ENCODE data around the gene MS4A3.
"Not testable (repeated sequence)": the region's sequence is repeated elsewhere in the genome, so short reads cannot be mapped to it uniquely, and the experiment has no call there.

The MS4A3 gene

GRCh38 chr11:60077981-60078380 is 21.5 kb downstream of the MS4A3 start:
- no peak for DNase-seq
- CTCF ChIA-PET = no interaction called here
- H3K27ac Mint-ChIP-seq = no peak overlapping the region
- no peaks in the 10 kb centered on the region for H3K4me1 Mint-ChIP-seq
- no peak overlapping the region for H3K4me3 Mint-ChIP-seq
- no peaks in the 10 kb centered on the region for H3K27me3 Mint-ChIP-seq
- H3K9me3 Mint-ChIP-seq = no peaks in the 10 kb centered on the region
- no peaks in the 10 kb centered on the region for H3K36me3 Mint-ChIP-seq

- CTCF ChIA-PET = no interaction called here
- Mint-ChIP-seq H3K4me3 (no peak overlapping the region), H3K27me3 (no peaks in the 10 kb centered on the region), H3K4me1 (no peaks in the 10 kb centered on the region), H3K27ac (no peak overlapping the region), H3K9me3 (no peaks in the 10 kb centered on the region), H3K36me3 (no peaks in the 10 kb centered on the region)
- DNase-seq = no peak
These were observed 22.3 kb downstream of the MS4A3 start for GRCh38 chr11:60078745-60079144.

GRCh38 chr11:60080535-60080934 is 24.1 kb downstream of the MS4A3 start:
- DNase-seq = no peak
- CTCF ChIA-PET = no interaction called here
- H3K36me3 Mint-ChIP-seq = no peaks in the 10 kb centered on the region
- no peaks in the 10 kb centered on the region for H3K9me3 Mint-ChIP-seq
- no peaks in the 10 kb centered on the region for H3K4me1 Mint-ChIP-seq
- no peak overlapping the region for H3K4me3 Mint-ChIP-seq
- no peak overlapping the region for H3K27ac Mint-ChIP-seq
- no peaks in the 10 kb centered on the region for H3K27me3 Mint-ChIP-seq

GRCh38 chr11:60084631-60085273 is 28.3 kb downstream of the MS4A3 start:
- Mint-ChIP-seq H3K4me1 (no peaks in the 10 kb centered on the region), H3K4me3 (no peak overlapping the region), H3K27me3 (no peaks in the 10 kb centered on the region), H3K36me3 (no peaks in the 10 kb centered on the region), H3K27ac (no peak overlapping the region), H3K9me3 (no peaks in the 10 kb centered on the region)
- CTCF ChIA-PET = no interaction called here
- no peak for DNase-seq

GRCh38 chr11:60085909-60086308 is 29.4 kb downstream of the MS4A3 start:
- H3K27ac Mint-ChIP-seq = no peak overlapping the region
- DNase-seq = no peak
- H3K4me1 Mint-ChIP-seq = no peaks in the 10 kb centered on the region
- no peak overlapping the region for H3K4me3 Mint-ChIP-seq
- H3K9me3 Mint-ChIP-seq = no peaks in the 10 kb centered on the region
- CTCF ChIA-PET = no interaction called here
- H3K27me3 Mint-ChIP-seq = no peaks in the 10 kb centered on the region
- H3K36me3 Mint-ChIP-seq = no peaks in the 10 kb centered on the region

GRCh38 chr11:60087239-60087638 is 30.8 kb downstream of the MS4A3 start:
- DNase-seq = no peak
- no peaks in the 10 kb centered on the region for H3K27me3 Mint-ChIP-seq
- no peaks in the 10 kb centered on the region for H3K4me1 Mint-ChIP-seq
- H3K27ac Mint-ChIP-seq = no peak overlapping the region
- H3K36me3 Mint-ChIP-seq = no peaks in the 10 kb centered on the region
- no peaks in the 10 kb centered on the region for H3K9me3 Mint-ChIP-seq
- H3K4me3 Mint-ChIP-seq = no peak overlapping the region
- CTCF ChIA-PET = no interaction called here

GRCh38 chr11:60088364-60088763 is 31.9 kb downstream of the MS4A3 start, which contains the start of gene MS4A2:
TSS of gene MS4A2 (plus strand) at chr11:60088664. CDS start at chr11:60088766, 102 bp downstream.
- H3K27me3 Mint-ChIP-seq = no peaks in the 10 kb centered on the region
- H3K27ac Mint-ChIP-seq = no peak within 1 kb of the TSS
- no peak for DNase-seq
- no peak within 1 kb of the TSS for H3K4me3 Mint-ChIP-seq
- no peaks in the 10 kb centered on the region for H3K36me3 Mint-ChIP-seq
- H3K9me3 Mint-ChIP-seq = no peaks in the 10 kb centered on the region
- CTCF ChIA-PET = no interaction called here
- H3K4me1 Mint-ChIP-seq = no peaks in the 10 kb centered on the region

GRCh38 chr11:60095477-60096120 is 39.1 kb downstream of the MS4A3 start:
- H3K36me3 Mint-ChIP-seq = no peaks in the 10 kb centered on the region
- no peak overlapping the region for H3K27ac Mint-ChIP-seq
- H3K4me1 Mint-ChIP-seq = no peaks in the 10 kb centered on the region
- CTCF ChIA-PET = no interaction called here
- DNase-seq = no peak
- H3K27me3 Mint-ChIP-seq = no peaks in the 10 kb centered on the region
- H3K4me3 Mint-ChIP-seq = no peak overlapping the region
- H3K9me3 Mint-ChIP-seq = no peaks in the 10 kb centered on the region

GRCh38 chr11:60097189-60097588 is 40.7 kb downstream of the MS4A3 start:
- H3K4me3 Mint-ChIP-seq = no peak overlapping the region
- no peak overlapping the region for H3K27ac Mint-ChIP-seq
- CTCF ChIA-PET = no interaction called here
- H3K36me3 Mint-ChIP-seq = no peaks in the 10 kb centered on the region
- no peak for DNase-seq
- no peaks in the 10 kb centered on the region for H3K27me3 Mint-ChIP-seq
- no peaks in the 10 kb centered on the region for H3K4me1 Mint-ChIP-seq
- no peaks in the 10 kb centered on the region for H3K9me3 Mint-ChIP-seq

- CTCF ChIA-PET = no interaction called here
- DNase-seq = no peak
- Mint-ChIP-seq H3K4me1 (no peaks in the 10 kb centered on the region), H3K27me3 (no peaks in the 10 kb centered on the region), H3K27ac (no peak overlapping the region), H3K9me3 (no peaks in the 10 kb centered on the region), H3K36me3 (no peaks in the 10 kb centered on the region), H3K4me3 (no peak overlapping the region)
These were observed 42.0 kb downstream of the MS4A3 start for GRCh38 chr11:60098508-60098907.

- CTCF ChIA-PET = no interaction called here
- Mint-ChIP-seq H3K4me1 (no peaks in the 10 kb centered on the region), H3K27ac (no peak overlapping the region)
These were observed 44.1 kb downstream of the MS4A3 start for GRCh38 chr11:60100516-60100915.

GRCh38 chr11:60101368-60101767 is 44.9 kb downstream of the MS4A3 start:
- CTCF ChIA-PET, H3K4me1 Mint-ChIP-seq, H3K4me3 Mint-ChIP-seq, H3K27me3 Mint-ChIP-seq, H3K9me3 Mint-ChIP-seq, H3K27ac Mint-ChIP-seq, H3K36me3 Mint-ChIP-seq, DNase-seq: not testable (repeated sequence)

More at GRCh38 chr11:60100516-60100915, 44.1 kb downstream of the MS4A3 start:
- no peaks in the 10 kb centered on the region for H3K9me3 Mint-ChIP-seq
- H3K4me3 Mint-ChIP-seq = no peak overlapping the region
- H3K27me3 Mint-ChIP-seq = no peaks in the 10 kb centered on the region
- DNase-seq = no peak
- H3K36me3 Mint-ChIP-seq = no peaks in the 10 kb centered on the region

GRCh38 chr11:60104471-60105115 is 48.1 kb downstream of the MS4A3 start:
- CTCF ChIA-PET = interaction anchor here (0.6 kb wide), 1 partner anchor 1415 kb away, joined by 5 read pairs; no protein-coding TSS in a partner anchor
- H3K4me3 Mint-ChIP-seq, H3K27me3 Mint-ChIP-seq, DNase-seq, H3K36me3 Mint-ChIP-seq, H3K27ac Mint-ChIP-seq, H3K9me3 Mint-ChIP-seq, H3K4me1 Mint-ChIP-seq: not testable (repeated sequence)

- not testable (repeated sequence) for H3K36me3 Mint-ChIP-seq
These were observed 52.2 kb downstream of the MS4A3 start for GRCh38 chr11:60108631-60109030.

GRCh38 chr11:60111793-60112192 is 55.3 kb downstream of the MS4A3 start:
- Mint-ChIP-seq H3K4me1 (no peaks in the 10 kb centered on the region), H3K27ac (no peak overlapping the region), H3K9me3 (no peaks in the 10 kb centered on the region), H3K27me3 (peaks cover 3% of the 10 kb centered on the region), H3K36me3 (no peaks in the 10 kb centered on the region), H3K4me3 (no peak overlapping the region)
- CTCF ChIA-PET = no interaction called here
- DNase-seq = no peak

More at GRCh38 chr11:60108631-60109030, 52.2 kb downstream of the MS4A3 start:
- H3K4me1 Mint-ChIP-seq, DNase-seq, H3K4me3 Mint-ChIP-seq, H3K27ac Mint-ChIP-seq, H3K9me3 Mint-ChIP-seq, CTCF ChIA-PET, H3K27me3 Mint-ChIP-seq: not testable (repeated sequence)
